Progenitor cell of endocrine pancreas (in vitro differentiated cells): ENCODE measurements around the gene CCSAP. TPM values are rescaled to one million over a fixed set of nuclear protein-coding genes. Genes with fewer than 3 reads are reported as not detected.

ENCODE experiments used
- DNase-seq: peaks from one replicate; pipeline ENCODE4 v3.0.0; 2021; ENCODE audit warnings: low spot score; ENCODE audit not compliant: unreplicated experiment
- H3K27ac Mint-ChIP-seq: 2 replicates; pipeline ENCODE4 v1.8.0; 2021; ENCODE audit warnings: mild to moderate bottlenecking, moderate library complexity, mixed read lengths
- H3K27me3 Mint-ChIP-seq: 2 replicates; pipeline ENCODE4 v1.8.0; 2021; ENCODE audit warnings: mixed read lengths
- H3K36me3 Mint-ChIP-seq: 2 replicates; pipeline ENCODE4 v1.8.0; 2022; ENCODE audit warnings: mixed read lengths; ENCODE audit not compliant: insufficient read depth
- H3K4me1 Mint-ChIP-seq: 2 replicates; pipeline ENCODE4 v1.8.0; 2021; ENCODE audit warnings: low read depth, mixed read lengths
- H3K4me3 Mint-ChIP-seq: 2 replicates; pipeline ENCODE4 v1.8.0; 2021; ENCODE audit warnings: low read depth, mild to moderate bottlenecking, moderate library complexity, mixed read lengths
- H3K9me3 Mint-ChIP-seq: 2 replicates; pipeline ENCODE4 v1.8.0; 2021; ENCODE audit warnings: low read depth, mixed read lengths
- CTCF ChIP-seq: fragments of 200-600 bp; sonication (generic); IDR thresholded peaks from one replicate; pipeline ENCODE4 v1.5.0; 2021; ENCODE audit warnings: antibody characterized with exemption, mild to moderate bottlenecking; ENCODE audit not compliant: unreplicated experiment
- total RNA-seq: library from RNA; stranded (reverse); gene quantifications from 2 replicates; pipeline ENCODE4 v1.2.1, GENCODE V29; 2021

CCSAP gene
- total RNA-seq, 1 donor from 2014 or later: 10.9 TPM

- H3K9me3 Mint-ChIP-seq: no peaks in the 10 kb centered on the region
- no peak overlapping the region for H3K27ac Mint-ChIP-seq
- H3K27me3 Mint-ChIP-seq: peaks cover 6% of the 10 kb centered on the region
- no peak for DNase-seq
- H3K4me1 Mint-ChIP-seq: no peaks in the 10 kb centered on the region
- no peaks in the 10 kb centered on the region for H3K36me3 Mint-ChIP-seq
- no peak for TF ChIP-seq CTCF
- no peak overlapping the region for H3K4me3 Mint-ChIP-seq
Observed at GRCh38 chr1:229372251-229372650, 29.4 kb upstream of the CCSAP start.

GRCh38 chr1:229371624-229372023, 28.8 kb upstream of the CCSAP start:
- no peaks in the 10 kb centered on the region for H3K9me3 Mint-ChIP-seq
- peaks cover 6% of the 10 kb centered on the region for H3K27me3 Mint-ChIP-seq
- H3K4me1 Mint-ChIP-seq: no peaks in the 10 kb centered on the region
- no peak for TF ChIP-seq CTCF
- H3K27ac Mint-ChIP-seq: no peak overlapping the region
- H3K4me3 Mint-ChIP-seq: no peak overlapping the region
- no peak for DNase-seq
- no peaks in the 10 kb centered on the region for H3K36me3 Mint-ChIP-seq

- no peak for DNase-seq
- H3K27ac Mint-ChIP-seq: no peak overlapping the region
- H3K36me3 Mint-ChIP-seq: no peaks in the 10 kb centered on the region
- no peaks in the 10 kb centered on the region for H3K4me1 Mint-ChIP-seq
- TF ChIP-seq CTCF: no peak
- H3K27me3 Mint-ChIP-seq: peaks cover 3% of the 10 kb centered on the region
- H3K9me3 Mint-ChIP-seq: peaks cover 2% of the 10 kb centered on the region
- H3K4me3 Mint-ChIP-seq: no peak overlapping the region
Observed at GRCh38 chr1:229370601-229371021, 27.8 kb upstream of the CCSAP start.

- H3K36me3 Mint-ChIP-seq: no peaks in the 10 kb centered on the region
- no peak for DNase-seq
- no peak overlapping the region for H3K27ac Mint-ChIP-seq
- H3K4me1 Mint-ChIP-seq: no peaks in the 10 kb centered on the region
- H3K4me3 Mint-ChIP-seq: no peak overlapping the region
- no peak for TF ChIP-seq CTCF
- peaks cover 3% of the 10 kb centered on the region for H3K9me3 Mint-ChIP-seq
- H3K27me3 Mint-ChIP-seq: peaks cover 9% of the 10 kb centered on the region
Observed at GRCh38 chr1:229368347-229368746, 25.5 kb upstream of the CCSAP start.

- peaks cover 8% of the 10 kb centered on the region for H3K27me3 Mint-ChIP-seq
- H3K4me1 Mint-ChIP-seq: no peaks in the 10 kb centered on the region
- H3K9me3 Mint-ChIP-seq: peaks cover 3% of the 10 kb centered on the region
- no peak overlapping the region for H3K4me3 Mint-ChIP-seq
- no peaks in the 10 kb centered on the region for H3K36me3 Mint-ChIP-seq
- no peak overlapping the region for H3K27ac Mint-ChIP-seq
- no peak for DNase-seq
- TF ChIP-seq CTCF: no peak
Observed at GRCh38 chr1:229365569-229365968, 22.7 kb upstream of the CCSAP start.
